K562 (cell line): ENCODE results near the gene MVD. TPM values are rescaled to one million over a fixed set of nuclear protein-coding genes. Genes with fewer than 3 reads are reported as not detected.

Experiments used
- E2F1 ChIP-seq: sonication (generic); formaldehyde crosslinking; IDR thresholded peaks from 2 replicates; pipeline ENCODE4 v1.8.1; 2023; ENCODE audit warnings: mild to moderate bottlenecking, missing genetic modification reagents, moderate library complexity
- HOMEZ ChIP-seq: fragments of 250-450 bp; sonication (Bioruptor Pico); IDR thresholded peaks from 2 replicates; pipeline ENCODE4 v1.4.0; 2020; ENCODE audit warnings: mild to moderate bottlenecking, moderate library complexity
- MYNN ChIP-seq, 2 experiments: sonication (generic); formaldehyde crosslinking in 1 of 2; IDR thresholded peaks; 2 replicates each; pipeline versions ENCODE4 v1.5.0 to v1.6.1; 2016 to 2020; ENCODE audit warnings: antibody characterized with exemption in 1 of 2, missing genetic modification reagents in 1 of 2
- NCOA1 ChIP-seq: fragments of 450-650 bp; IDR thresholded peaks from 2 replicates; pipeline ENCODE4 v1.6.1; 2016; ENCODE audit warnings: low read depth
- RAD21 ChIP-seq, 2 experiments: fragments of 250-450 bp in 1 of 2; fragments of 450-650 bp in 1 of 2; sonication (Bioruptor Pico) in 1 of 2; formaldehyde crosslinking in 1 of 2; IDR thresholded peaks in 1 of 2; conservative IDR thresholded peaks in 1 of 2; 2 replicates each; pipeline versions ENCODE4 v1.4.0 to v1.8.0; 2020 to 2022; ENCODE audit warnings: mild to moderate bottlenecking in 2 of 2, moderate library complexity in 1 of 2
- REST ChIP-seq, 2 experiments: fragments of 450-650 bp; formaldehyde crosslinking in 1 of 2; IDR thresholded peaks; 2 replicates each; pipeline versions ENCODE4 v1.4.0 to v1.6.1; 2014 to 2020; ENCODE audit warnings: mild to moderate bottlenecking in 2 of 2, borderline replicate concordance in 1 of 2, low read depth in 1 of 2
- SIN3A ChIP-seq, 2 experiments: fragments of 150-350 bp in 1 of 2; IDR thresholded peaks; 2 replicates each; pipeline ENCODE4 v1.6.1; 2011 to 2016; ENCODE audit warnings: borderline replicate concordance in 2 of 2, low read depth in 2 of 2, low read length in 2 of 2, mild to moderate bottlenecking in 2 of 2, moderate library complexity in 2 of 2; ENCODE audit not compliant: control insufficient read depth in 1 of 2
- SMARCE1 ChIP-seq: fragments of 450-650 bp; IDR thresholded peaks from 2 replicates; pipeline ENCODE4 v1.7.1; 2016; ENCODE audit warnings: mild to moderate bottlenecking
- USF2 ChIP-seq: sonication (generic); formaldehyde crosslinking; IDR thresholded peaks from 2 replicates; pipeline ENCODE4 v1.5.0; 2020; ENCODE audit warnings: missing genetic modification reagents
- ZBED1 ChIP-seq: IDR thresholded peaks from 2 replicates; pipeline ENCODE4 v1.6.1; 2014
- ZFX ChIP-seq: sonication (generic); formaldehyde crosslinking; IDR thresholded peaks from 2 replicates; pipeline ENCODE4 v1.8.0; 2022; ENCODE audit warnings: mild to moderate bottlenecking, missing genetic modification reagents, moderate library complexity
- ZKSCAN1 ChIP-seq: fragments of 150-350 bp; IDR thresholded peaks from 2 replicates; pipeline ENCODE4 v1.6.1; 2016; ENCODE audit warnings: low read depth, low read length
- polyA plus RNA-seq, 8 experiments: library from polyadenylated mRNA; depleted of rRNA in 4 of 8; stranded (reverse) in 5 of 8; unstranded in 3 of 8; fragments of >200 nt; fragmentation: Nextera tagmentation in 2 of 8; fragmentation: Illumina TruSeq in 1 of 8; extraction: Ambion mirVana in 2 of 8; extraction: Trizol in 1 of 8; gene quantifications; 2 replicates each; pipeline versions ENCODE4 v1.2.1 to v1.2.3, GENCODE V29; 2011 to 2014; ENCODE audit warnings: inconsistent platforms in 1 of 8, missing spikeins in 1 of 8
- total RNA-seq, 7 experiments: library from RNA; depleted of rRNA in 6 of 7; stranded (reverse); fragments of >200 nt in 6 of 7; fragmentation: Illumina TruSeq in 2 of 7; extraction: Trizol in 2 of 7; gene quantifications; 2 replicates each; pipeline versions ENCODE4 v1.2.1 to v1.2.3, GENCODE V29; 2011 to 2021; ENCODE audit warnings: low replicate concordance in 1 of 7

Gene MVD
- total and polyA plus RNA-seq, 9 of the 15 experiments (the other 6 are each of a cell fraction or from before 2014, with no cell fraction given): 12.2 to 141 (median 45.3) TPM

DNA sequence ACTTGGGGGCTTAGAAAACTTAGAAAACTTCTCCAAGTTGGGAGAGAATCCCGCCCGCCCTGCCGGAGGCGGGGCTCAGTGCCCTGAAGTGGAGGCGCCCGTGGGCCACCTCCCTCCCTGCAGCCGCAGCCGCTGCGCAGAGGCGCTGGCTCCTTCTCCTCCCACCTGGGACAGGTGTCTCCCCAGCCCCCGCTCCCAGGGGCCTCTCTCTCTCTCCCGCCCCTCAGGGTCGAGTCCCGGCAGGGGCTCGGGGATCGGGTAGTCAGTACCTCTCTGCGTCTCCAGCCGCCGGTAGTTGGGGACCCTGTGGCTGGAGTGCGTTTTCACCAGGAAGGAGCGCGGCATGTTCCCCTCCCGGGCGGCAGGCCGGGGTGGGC is 23.2 kb upstream of the MVD start (continued):
- TF ChIP-seq USF2 (CRISPR knock-in tag) (0 out of 2 replicates have a peak, but pooled peaks have one; percentile 2), ZKSCAN1 (0 out of 2 replicates have a peak, but pooled peaks have one; percentile 33), MYNN (IDR thresholded peaks at IDR 0.05) (no peak), MYNN (CRISPR knock-in tag; IDR thresholded peaks at IDR 0.05) (0 out of 2 replicates have a peak, but pooled peaks have one; percentile 42), SMARCE1 (peak; percentile 19; the same call in 1 of the 2 replicates), ZFX (CRISPR knock-in tag) (peak; percentile 5; the same call in 1 of the 2 replicates), SIN3A (IDR thresholded peaks at IDR 0.05; ENCODE audit: borderline replicate concordance in 2 of 2, control insufficient read depth in 1 of 2, low read depth in 2 of 2, low read length in 2 of 2) (0 out of 4 replicates have a peak, but pooled peaks of 1 of the 2 experiments have one; percentile 22), RAD21 (CRISPR knock-in tag; conservative IDR thresholded peaks at IDR 0.05 in 1 of 2, IDR thresholded peaks at IDR 0.05 in 1 of 2) (no peak), NCOA1 (no peak), HOMEZ (0 out of 2 replicates have a peak, but pooled peaks have one; percentile 55), REST (IDR thresholded peaks at IDR 0.05; ENCODE audit: borderline replicate concordance) (no peak), REST (CRISPR knock-in tag; IDR thresholded peaks at IDR 0.05; ENCODE audit: low read depth) (0 out of 2 replicates have a peak, but pooled peaks have one; percentile 19), E2F1 (peak; percentile 13; the same call in 1 of the 2 replicates), ZBED1 (0 out of 2 replicates have a peak, but pooled peaks have one; percentile 61)
